ENCODE data around the gene FER1L5.
"Not testable (repeated sequence)": the region's sequence is repeated elsewhere in the genome, so short reads cannot be mapped to it uniquely, and the experiment has no call there.

FER1L5 gene

DNA sequence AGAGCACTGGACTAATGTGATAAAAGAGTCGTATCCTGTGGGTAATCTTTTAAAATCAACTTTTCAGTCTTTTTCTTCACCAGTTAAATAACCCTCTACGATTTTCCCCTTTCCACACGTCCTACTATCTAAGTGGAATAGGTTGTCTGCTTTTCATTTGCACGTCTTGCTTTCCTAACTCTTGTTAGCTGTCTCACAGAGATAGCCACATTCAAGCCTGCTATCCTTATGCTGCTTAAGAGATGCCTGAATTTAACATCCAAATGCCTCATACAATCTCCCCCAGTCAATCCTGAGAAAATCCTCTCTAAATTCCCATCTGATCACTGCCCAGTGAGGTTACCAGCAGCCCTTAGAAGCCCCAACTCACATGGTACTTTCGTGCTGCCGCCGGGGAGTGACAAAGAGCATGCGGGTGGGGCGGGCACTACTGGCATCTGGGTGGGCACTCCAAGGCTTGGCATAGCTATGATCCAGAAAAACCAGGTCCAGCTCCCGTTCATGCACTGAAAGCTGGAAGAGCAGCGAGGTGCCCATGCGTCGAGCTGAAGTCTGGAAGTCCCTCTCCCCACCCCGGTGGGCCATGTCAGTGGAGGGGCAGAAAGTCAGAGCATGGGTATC lies 5.9 kb upstream of the FER1L5 start:
- DNase-seq (ENCODE audit: low read depth, low spot score), result no peak

DNA sequence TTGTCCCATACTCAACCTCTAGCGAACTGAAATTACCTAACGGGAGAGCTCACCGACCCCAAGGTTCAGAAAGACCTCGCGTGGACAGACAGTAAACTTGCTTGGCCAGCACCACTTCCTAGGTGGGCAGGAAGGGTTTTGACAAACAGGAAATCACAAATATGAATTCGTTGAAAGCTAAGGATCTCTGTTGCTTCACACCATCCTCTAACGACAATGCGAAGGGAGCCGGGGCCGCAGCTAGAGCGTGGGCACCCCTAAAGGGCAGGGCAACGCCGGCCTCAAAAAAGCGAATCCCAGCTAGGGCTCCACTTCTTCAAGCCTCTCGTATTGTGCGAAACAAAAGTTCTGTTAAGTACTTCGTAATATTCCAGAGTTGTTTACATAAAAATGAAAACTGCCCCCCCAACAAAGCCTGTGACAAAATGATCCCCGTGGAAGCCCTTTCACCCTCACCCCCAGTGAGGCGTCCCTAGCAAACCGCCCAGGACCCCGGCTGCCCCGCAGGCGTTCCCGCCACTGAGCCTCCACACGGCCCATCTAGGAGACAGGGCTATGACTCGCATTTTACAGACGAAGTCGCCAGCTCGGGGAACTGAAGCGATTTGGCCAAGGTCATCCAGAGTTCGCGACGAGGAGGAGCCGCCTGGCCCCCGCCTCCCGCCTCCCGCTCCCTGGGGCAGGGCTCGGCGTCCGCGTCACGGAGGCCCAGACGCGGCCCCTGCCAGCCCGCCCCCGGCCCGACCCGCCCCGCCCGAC lies 5.0 kb upstream of the FER1L5 start:
- peak; percentile 84 for DNase-seq (ENCODE audit: low read depth, low spot score)

DNA sequence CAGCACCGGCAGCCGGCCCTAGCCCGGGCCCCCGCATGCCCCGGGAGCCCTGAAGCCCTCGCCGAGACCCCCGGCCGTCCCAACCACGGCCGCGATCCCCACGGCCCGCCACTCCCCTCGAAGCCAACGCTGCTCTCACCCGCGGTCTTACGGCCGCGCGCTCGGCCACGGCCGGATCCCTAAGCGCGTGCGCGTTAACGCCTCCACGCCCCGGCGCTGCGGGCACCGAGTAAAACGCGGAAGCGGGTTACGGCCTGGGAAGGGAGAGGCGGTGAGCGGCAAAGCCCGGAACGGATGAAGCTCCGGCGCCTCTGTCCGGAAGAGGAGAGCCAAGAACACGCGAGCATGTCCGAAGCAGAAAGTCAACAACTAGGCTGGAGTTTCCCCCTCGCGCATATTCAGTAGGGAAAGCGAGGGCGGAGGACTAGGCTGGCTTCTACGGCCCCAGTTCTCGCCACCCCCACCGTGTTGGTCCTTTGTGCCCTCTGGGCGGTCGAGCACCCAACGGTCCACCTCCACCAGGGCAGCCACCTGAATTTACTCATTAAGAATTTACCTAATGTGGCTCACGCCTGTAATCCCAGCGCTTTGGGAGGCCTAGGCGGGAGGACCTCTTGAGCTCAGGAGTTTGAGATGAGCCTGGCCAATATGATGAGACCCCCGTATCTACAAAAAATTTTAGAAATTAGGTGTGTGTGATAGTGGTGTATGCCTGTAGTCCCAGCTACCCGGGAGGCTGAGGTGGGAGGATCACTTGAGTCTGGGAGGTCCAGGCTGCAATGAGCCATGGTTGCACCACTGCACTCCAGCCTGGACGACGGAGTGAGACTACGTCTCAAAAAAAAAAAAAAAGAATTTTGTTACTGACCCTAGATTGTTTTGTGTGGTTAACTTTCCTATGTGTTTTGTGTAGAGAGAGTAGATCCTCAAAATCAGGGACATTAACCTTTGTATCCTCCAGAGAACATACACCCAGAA lies 4.1 kb upstream of the FER1L5 start, which contains the start of gene KANSL3:
Gene KANSL3, minus strand, starts transcription at position 169 of the 978 bp plus-strand sequence. CDS start 1,177 bp downstream, outside the sequence.
- peak; percentile 95 for DNase-seq (ENCODE audit: low read depth, low spot score)

DNA sequence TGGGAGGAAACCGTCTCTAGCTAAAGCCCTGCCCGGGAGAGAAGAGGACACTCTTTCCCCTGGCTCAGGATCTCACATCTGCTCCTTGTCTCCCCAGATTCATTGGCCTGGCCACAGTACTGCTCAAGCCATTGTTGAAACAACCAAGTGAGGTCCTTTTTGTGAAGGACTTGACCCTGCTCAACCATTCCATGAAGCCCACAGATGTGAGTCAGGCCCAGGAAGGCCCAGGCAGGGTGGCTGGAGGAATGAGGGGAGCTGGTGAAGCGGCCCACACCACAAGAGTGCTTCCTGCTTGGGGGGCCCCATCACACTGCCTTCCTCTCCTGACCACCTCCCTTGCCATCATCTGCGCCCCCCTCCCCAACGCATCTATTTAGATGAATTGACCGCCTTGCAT lies 5.1 kb downstream of the FER1L5 start:
- DNase-seq (ENCODE audit: low read depth, low spot score), result no peak

DNA sequence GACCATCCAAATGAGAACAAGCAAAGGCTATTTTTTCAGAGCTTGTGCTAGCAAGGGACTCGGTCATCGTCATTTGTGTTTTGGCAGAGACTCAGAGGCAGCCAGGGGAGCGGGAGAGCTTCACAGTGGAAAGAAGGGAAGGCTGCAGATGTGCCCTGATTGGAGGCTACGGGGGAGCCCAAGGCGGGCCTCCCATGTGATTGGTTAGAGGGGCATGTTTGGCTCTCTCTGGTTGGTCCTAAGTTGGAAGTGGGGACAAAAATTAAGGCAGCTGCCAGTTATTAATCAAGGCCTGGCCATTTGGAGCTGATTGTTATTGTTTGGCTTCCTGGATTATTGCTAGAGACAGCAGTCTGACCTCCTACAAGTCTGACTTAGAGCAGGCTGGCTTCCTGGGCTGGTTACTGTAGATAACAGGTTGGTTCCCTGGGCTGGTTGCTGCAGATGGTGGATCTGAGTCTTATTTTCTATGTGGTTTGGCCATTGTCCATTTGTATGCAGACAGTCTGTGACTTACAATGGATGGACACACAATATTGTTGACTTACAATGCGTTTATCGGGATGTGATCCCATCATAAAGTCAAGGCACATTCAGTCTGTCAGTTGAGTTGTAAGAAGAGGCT lies 5.9 kb downstream of the FER1L5 start:
- no peak for DNase-seq (ENCODE audit: low read depth, low spot score)

DNA sequence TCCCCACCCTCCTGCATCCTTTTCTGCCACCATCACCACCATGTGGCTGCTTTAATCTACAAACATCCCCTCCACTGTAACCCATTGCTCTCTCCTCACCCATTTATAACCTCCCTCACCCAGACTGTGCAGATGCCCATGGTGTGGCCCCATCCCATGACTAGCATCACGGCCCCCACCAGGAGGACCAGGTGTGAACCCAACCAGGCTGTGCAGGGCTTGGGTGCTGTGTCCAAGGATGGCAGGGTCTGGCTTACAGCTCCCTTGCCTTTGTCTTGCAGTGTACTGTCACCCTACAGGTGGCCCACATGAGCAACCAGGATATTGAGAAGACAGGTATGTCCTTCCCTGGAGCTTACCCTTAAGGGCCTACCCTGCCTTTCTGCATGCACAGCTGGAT lies 6.8 kb downstream of the FER1L5 start:
- no peak for DNase-seq (ENCODE audit: low read depth, low spot score)

DNA sequence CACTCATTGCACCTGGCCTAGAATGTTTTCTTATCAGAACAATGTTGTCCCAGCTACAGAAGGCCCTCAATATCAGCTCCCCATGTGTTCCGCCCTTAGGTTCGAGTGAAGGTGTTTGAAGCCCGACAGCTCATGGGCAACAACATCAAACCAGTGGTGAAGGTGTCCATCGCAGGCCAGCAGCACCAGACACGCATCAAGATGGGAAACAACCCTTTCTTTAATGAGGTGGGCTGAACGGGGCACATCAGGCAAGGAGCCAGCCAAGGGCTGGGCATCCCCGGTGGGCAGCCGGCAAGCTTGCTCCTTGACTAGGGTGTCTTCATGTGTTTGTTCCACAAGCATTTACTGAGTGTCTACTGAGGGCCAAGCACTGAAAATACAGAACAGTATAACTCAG lies 9.2 kb downstream of the FER1L5 start:
- DNase-seq (ENCODE audit: low read depth, low spot score), result no peak

DNA sequence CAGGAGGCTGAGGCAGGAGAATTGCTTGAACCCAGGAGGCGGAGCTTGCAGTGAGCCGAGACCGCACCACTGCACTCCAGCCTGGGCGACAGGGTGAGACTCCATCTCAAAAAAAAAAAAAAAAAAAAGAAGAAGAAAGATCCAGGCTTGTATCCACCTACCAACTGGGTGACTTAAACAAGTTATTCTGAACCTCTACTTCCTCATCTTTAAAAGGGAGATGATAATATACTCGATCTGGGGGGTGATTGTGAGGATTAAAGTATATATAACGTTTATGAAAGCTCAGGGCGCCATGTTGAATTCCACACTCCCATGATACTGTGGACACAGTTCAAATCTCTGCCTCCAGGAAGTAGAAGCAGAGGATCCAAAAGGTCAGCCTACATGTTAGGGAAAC lies 12.2 kb downstream of the FER1L5 start:
- DNase-seq (ENCODE audit: low read depth, low spot score), result not testable (repeated sequence)

DNA sequence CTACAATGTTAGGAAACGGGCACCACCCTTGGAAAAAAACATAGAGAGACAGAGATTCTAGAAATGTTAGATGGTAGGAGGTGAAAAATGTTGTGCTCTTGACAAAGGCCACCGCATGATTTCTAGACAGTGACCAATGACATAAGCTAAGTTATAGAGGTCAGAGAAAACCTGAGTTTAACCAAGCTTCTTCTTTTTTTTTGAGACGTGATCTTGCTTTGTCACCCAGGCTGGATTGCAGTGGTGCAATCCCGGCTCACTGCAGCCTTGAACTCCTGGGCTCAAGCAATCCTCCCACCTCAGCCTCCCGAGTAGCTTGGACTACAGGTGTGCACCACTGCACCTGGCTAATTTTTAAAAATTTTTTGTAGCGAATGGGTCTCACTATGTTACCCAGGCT lies 13.0 kb downstream of the FER1L5 start:
- no peak for DNase-seq (ENCODE audit: low read depth, low spot score)

DNA sequence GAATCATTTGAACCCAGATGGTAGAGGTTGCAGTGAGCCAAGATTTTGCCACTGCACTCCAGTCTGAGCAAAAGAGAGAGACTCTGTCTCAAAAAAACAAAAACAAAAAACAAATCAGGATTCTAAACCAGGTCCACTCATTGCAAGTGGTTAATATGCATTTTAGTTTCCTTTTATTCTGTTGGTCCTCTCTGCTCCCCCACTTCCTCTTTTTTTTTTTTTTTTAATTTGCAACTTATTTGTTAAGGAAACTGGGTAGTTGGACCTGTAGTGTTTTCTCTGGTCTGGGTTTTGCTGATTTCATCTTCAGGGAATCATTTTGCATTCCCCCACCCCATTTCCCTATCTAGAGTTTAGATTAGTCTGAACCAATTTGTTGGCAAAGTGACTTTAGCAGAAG lies 14.0 kb downstream of the FER1L5 start:
- DNase-seq (ENCODE audit: low read depth, low spot score), result no peak

DNA sequence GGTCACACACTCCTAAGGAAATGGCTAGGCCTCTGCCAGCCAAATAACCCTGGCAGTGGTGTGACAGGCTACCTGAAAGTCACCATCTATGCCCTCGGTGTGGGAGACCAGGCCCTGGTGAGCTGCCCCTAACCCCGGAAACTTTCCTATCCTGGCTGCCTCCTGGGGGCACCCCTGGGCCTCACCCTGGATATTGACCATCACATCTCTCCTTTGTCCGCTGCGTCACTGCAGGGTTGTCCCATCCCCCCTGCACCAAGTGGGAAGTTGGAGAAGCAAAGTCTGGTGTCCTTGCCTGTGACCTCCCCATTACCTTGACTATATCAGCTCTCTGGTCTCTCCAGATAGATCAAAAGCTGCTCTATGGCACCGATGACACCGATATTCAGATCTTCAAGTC lies 18.8 kb downstream of the FER1L5 start:
- no peak for DNase-seq (ENCODE audit: low read depth, low spot score)

DNA sequence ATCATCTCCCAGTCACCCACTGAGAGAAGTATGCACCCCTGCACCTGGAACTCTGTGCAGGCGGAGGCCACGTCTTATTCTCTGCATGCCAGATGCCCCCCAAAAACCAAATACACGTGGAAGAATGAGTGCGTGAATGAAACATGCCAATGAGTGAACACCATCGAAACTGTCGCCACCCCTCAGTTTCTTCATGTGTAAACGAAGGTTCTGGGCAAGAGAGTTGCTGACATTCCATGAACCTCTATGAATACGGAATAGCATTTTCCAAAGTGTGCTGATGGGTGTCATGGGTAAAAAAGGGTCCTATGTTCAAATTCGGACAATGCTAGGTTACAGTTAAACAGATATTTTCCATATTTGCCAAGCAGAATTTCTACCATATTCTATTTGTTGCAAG lies 19.8 kb downstream of the FER1L5 start:
- no peak for DNase-seq (ENCODE audit: low read depth, low spot score)

DNA sequence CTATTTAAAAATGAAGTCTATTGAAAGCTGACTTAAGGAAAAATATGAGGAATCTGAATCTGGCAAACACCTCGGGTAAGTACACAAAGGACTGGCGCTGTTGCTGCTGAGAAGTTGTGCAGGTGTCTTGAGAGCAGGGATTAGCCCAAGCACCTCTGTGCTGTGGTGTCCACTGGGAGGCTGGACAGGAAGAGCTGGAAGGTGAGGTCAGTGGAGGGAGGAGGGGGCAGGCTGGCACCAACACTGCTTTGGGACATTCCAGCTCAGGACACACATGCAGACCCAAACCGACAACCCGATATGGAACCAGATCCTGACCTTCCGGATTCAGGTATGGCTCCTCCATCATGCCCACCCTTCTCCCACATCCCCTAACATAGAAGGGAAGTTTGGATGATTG lies 20.6 kb downstream of the FER1L5 start:
- no peak for DNase-seq (ENCODE audit: low read depth, low spot score)

DNA sequence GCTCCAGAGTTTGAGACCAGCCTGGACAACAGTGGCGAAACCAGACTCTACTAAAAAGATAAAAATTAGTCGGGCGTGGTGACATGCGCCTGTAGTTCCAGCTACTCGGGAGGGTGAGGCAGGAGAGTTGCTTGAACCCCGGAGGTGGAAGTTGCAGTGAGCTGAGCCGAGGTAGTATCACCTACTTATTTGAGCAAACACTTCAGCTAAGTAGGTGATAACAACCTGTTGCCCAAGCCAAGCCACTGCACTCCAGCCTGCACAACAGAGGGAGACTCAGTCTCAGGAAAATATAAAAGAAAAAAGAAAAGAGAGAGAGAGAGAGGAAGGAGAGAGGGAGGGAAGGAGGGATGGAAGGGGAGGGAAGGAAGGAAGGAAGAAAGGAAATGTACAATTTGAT lies 21.3 kb downstream of the FER1L5 start:
- DNase-seq (ENCODE audit: low read depth, low spot score), result no peak

DNA sequence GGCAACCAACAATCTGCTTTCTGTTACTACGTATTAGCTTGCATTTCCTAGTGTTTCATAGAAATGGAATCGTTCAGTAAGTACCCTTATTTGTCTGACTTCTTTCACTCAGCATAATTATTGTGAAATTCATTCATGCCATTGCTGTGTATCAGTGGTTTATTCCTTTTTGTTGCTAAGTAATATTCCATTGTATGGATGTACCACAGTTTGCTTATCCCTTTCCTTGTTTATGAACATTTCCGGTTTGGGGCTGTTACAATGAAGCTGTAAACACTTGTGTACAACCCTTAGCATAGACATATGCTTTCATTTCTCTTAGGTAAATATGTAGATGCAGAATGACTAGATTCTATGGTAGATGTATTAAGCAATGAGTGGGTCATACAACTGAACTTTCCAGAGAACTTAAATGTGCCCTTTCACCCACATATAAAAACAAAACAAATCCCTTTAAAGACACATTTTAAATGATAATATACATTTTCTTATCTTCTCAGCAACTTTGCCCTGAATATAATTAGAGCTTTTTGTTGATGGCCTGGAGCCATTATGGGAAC lies 21.9 kb downstream of the FER1L5 start:
- DNase-seq (ENCODE audit: low read depth, low spot score), result no peak

DNA sequence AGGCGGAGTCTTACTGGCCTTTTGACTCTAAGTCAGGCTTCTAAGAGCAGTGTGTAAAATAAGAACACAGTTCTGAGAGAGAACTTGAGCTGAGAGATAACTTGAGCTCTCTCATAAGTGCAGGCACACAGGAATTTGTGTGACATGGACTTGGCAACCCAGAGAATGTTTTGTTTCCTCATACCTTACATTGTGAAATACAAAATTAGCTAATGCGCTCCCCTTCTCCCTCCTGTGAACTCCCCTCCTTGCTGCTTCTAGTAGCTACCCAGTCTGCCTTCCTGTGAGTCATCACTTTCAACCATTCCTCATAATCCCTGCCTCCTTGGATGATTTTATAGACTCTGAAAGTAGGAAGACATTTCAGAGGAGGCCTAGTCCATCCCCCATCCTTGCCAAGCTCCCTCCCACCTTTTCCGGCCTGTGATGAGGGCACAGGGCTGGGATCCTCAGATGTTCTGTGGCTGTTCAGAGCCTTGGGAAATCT lies 22.6 kb downstream of the FER1L5 start:
- no peak for DNase-seq (ENCODE audit: low read depth, low spot score)

DNA sequence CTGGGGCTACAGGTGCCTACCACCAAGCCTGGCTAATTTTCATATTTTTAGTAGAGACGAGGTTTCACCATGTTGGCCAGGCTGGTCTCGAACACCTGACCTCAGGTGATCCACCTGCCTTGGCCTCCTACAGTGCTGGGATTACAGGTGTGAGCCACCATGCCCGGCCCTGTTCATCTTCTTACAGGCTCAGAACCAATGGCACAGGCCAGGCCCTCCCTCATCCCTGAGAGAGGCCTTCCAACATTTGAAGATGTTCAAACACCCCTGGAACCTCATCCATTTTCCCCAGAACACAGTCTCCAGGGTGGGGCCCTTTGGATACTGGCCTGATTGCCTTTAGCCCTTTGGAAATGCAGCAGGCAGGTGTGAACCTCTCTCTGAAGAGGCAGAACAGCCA lies 23.2 kb downstream of the FER1L5 start:
- DNase-seq (ENCODE audit: low read depth, low spot score), result not testable (repeated sequence)

DNA sequence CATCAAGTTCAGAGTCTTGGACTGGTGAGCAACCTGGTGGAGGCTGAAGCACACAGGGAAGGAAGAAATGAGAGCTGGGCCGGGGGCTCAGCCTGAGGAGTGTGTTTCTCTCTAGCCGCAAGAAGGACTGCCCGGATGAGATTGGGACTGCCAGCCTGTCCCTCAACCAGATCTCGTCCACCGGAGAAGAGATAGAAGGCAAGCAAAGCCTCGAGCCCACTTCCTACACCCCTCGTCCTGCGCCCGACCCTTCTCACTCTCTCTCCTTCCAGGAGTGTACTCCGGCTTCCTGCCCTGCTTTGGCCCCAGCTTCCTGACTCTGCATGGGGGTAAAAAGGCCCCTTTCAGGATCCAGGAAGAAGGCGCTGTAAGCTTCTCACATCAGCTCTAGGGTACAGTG lies 26.2 kb downstream of the FER1L5 start:
- no peak for DNase-seq (ENCODE audit: low read depth, low spot score)

DNA sequence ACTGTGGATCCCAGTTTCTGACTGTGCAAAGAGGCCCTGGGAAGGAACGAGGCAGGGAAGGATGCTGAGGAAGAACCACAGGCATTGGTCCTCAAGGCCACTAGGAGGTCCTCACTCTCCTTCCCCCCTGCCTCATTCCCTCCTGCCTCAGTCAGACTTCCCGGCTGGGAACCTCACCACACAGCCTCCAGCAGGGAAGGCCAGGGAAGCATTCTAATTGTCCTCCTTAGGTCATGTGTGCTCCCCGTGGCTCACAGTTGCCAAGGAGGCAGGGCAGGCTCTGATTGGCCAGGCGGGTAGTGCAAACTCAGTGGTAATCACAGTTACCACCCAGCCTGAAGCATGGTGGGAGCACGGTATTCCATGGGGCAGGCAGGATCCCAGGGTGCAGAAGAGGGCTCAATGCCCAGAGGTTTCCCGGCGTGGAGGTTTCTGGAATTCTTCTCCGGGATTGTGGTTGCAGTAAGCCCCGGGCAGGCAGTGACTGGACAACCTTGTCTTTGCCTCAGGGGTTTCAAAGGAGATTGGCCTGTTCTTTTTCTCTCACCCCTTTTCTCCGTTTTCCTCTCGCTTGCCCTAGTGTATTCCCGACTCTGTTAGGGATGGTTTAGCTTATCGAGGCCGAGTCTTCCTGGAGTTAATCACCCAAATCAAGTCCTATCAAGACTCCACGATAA lies 27.1 kb downstream of the FER1L5 start:
- DNase-seq (ENCODE audit: low read depth, low spot score), result peak; percentile 28

DNA sequence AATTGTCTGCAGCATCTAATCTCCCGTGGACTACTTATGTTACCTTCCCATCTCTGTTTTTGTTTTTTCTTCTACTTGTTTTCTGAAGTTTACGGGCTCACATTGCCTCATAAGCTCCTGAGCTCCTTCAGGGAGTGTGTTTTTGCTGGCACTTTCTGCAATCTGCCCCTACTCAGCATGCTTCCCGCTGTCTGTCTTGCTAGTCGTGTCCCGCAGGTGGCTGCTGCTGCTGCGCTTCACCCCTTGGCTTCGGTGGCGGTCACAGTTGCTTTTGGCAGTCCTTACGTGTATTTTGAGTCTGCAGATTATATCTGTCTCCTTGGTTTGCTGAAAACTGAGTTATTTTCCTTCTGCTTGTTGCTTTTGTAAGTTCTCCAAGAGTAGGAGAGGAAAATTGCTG lies 37.3 kb downstream of the FER1L5 start:
- no peak for DNase-seq (ENCODE audit: low read depth, low spot score)
